NB4 (cell line): ENCODE measurements around the gene UMAD1.
A peak's percentile ranks its signal among the peaks of the same experiment; 100 is the strongest.

Source experiments
- DNase-seq: peaks from one replicate; pipeline ENCODE4 v3.0.0; 2010; ENCODE audit warnings: low read depth
- H3K4me3 ChIP-seq: one replicate; pipeline ENCODE4 v1.5.1; 2011; ENCODE audit warnings: mild to moderate bottlenecking, low read depth, low read length, moderate library complexity
- CTCF ChIP-seq: IDR thresholded peaks from one replicate; pipeline ENCODE4 v1.5.1; 2012; ENCODE audit warnings: low read depth, low read length
- MAX ChIP-seq: IDR thresholded peaks from 2 replicates; pipeline ENCODE4 v1.6.1; 2011; ENCODE audit warnings: low read depth, low read length
- MYC ChIP-seq: IDR thresholded peaks from 2 replicates; pipeline ENCODE4 v1.6.1; 2011; ENCODE audit warnings: low read depth, low read length
- POLR2A ChIP-seq: IDR thresholded peaks from 2 replicates; pipeline ENCODE4 v1.6.1; 2011; ENCODE audit warnings: mild to moderate bottlenecking; ENCODE audit not compliant: insufficient read length; ENCODE audit errors: extremely low read depth

Gene UMAD1

GRCh38 chr7:7620236-7620635 is 20.3 kb upstream of the UMAD1 start:
- H3K4me3 ChIP-seq, result no peak overlapping the region
- DNase-seq, result no peak
- TF ChIP-seq CTCF, result no peak

GRCh38 chr7:7620644-7621210 is 19.8 kb upstream of the UMAD1 start:
- H3K4me3 ChIP-seq, result no peak overlapping the region
- DNase-seq, result no peak
- TF ChIP-seq MYC (no peak), CTCF (no peak), MAX (no peak), POLR2A (no peak)

GRCh38 chr7:7628476-7628875 is 12.1 kb upstream of the UMAD1 start:
- no peak for TF ChIP-seq MYC
- no peak for TF ChIP-seq POLR2A
- TF ChIP-seq MAX, result no peak
- no peak for TF ChIP-seq CTCF
- no peak overlapping the region for H3K4me3 ChIP-seq
- DNase-seq, result no peak

- H3K4me3 ChIP-seq, result no peak overlapping the region
- DNase-seq, result no peak
- TF ChIP-seq MAX (no peak), CTCF (no peak), MYC (no peak), POLR2A (no peak)
These were observed 9.8 kb upstream of the UMAD1 start for GRCh38 chr7:7630626-7631329.

- DNase-seq, result peak; percentile 38
- no peak for TF ChIP-seq CTCF
- peak overlapping the region; percentile 89 for H3K4me3 ChIP-seq
These were observed 1.1 kb upstream of the UMAD1 start for GRCh38 chr7:7639421-7639820.

GRCh38 chr7:7639847-7640220 is 718 bp upstream of the UMAD1 start:
- DNase-seq, result peak; percentile 53
- no peak for TF ChIP-seq MAX
- no peak for TF ChIP-seq MYC
- TF ChIP-seq CTCF, result no peak
- no peak for TF ChIP-seq POLR2A
- peak overlapping the region; percentile 89 for H3K4me3 ChIP-seq
